GM19238 (cell line): Measurements from ENCODE around the gene ZP1.

Experiments used
- DNase-seq: peaks from one replicate; pipeline ENCODE4 v3.0.0; 2011; ENCODE audit warnings: low spot score; ENCODE audit not compliant: insufficient read length

The ZP1 gene

GRCh38 chr11:60922906-60923305, 55.6 kb downstream of the ZP1 start:
- no peak for DNase-seq

- no peak for DNase-seq
Observed at GRCh38 chr11:60923326-60923725, 56.0 kb downstream of the ZP1 start.

- DNase-seq = no peak
Observed at GRCh38 chr11:60923800-60924109, 56.4 kb downstream of the ZP1 start.

- peak; percentile 80 for DNase-seq
Observed at GRCh38 chr11:60924110-60924905, 57.0 kb downstream of the ZP1 start, which contains the start of gene TMEM132A. Gene TMEM132A (plus strand): TSS chr11:60924460. CDS start chr11:60924634, 174 bp downstream.
